Naive thymus-derived CD8-positive, alpha-beta T cell (primary cell): ENCODE measurements around the gene SLC30A2. TPM values are rescaled to one million over a fixed set of nuclear protein-coding genes. Genes with fewer than 3 reads are reported as not detected.

Experiments used
- ATAC-seq, 2 donors: fragments of 150-1000 bp; cut with Tn5 transposase in 1 of 2; sonication (Bioruptor Pico), chemical (Tn5 transposase) in 1 of 2; 1 replicate in 1 of 2; 2 replicates in 1 of 2; pipeline ENCODE4 v1.10.0; 2021; ENCODE audit warnings: mild to moderate bottlenecking in 2 of 2, moderate library complexity in 2 of 2
- POLR2A ChIA-PET: fragments of 350-600 bp; sonication (Branson Sonifier 250); formaldehyde crosslinking; loops from one replicate; lab custom pipeline; 2021; ENCODE audit warnings: antibody characterized with exemption; lab: Charles Lee
- DNase-seq, 10 donors: peaks; one replicate each; pipeline versions ENCODE4 v3.0.0 to v3.0.0-alpha.2; 2020 to 2022
- H3K27ac Mint-ChIP-seq, 10 donors: one replicate each; pipeline ENCODE4 v1.8.0; 2020 to 2022; ENCODE audit warnings: mild to moderate bottlenecking in 10 of 10, mixed read lengths in 10 of 10, moderate library complexity in 4 of 10, inconsistent platforms in 1 of 10
- H3K27me3 Mint-ChIP-seq, 5 donors: one replicate each; pipeline ENCODE4 v1.8.0; 2021 to 2022; ENCODE audit warnings: mixed read lengths in 5 of 5
- H3K36me3 Mint-ChIP-seq, 3 donors: one replicate each; pipeline ENCODE4 v1.8.0; 2020 to 2022; ENCODE audit warnings: mixed read lengths in 3 of 3, mild to moderate bottlenecking in 2 of 3, inconsistent platforms in 1 of 3
- H3K4me1 Mint-ChIP-seq, 4 donors: one replicate each; pipeline ENCODE4 v1.8.0; 2021 to 2022; ENCODE audit warnings: mixed read lengths in 4 of 4
- H3K4me3 Mint-ChIP-seq, 10 donors: one replicate each; pipeline ENCODE4 v1.8.0; 2020 to 2022; ENCODE audit warnings: mild to moderate bottlenecking in 10 of 10, mixed read lengths in 10 of 10, moderate library complexity in 6 of 10, inconsistent platforms in 1 of 10
- H3K9me3 Mint-ChIP-seq, 9 donors: one replicate each; pipeline ENCODE4 v1.8.0; 2020 to 2022; ENCODE audit warnings: mixed read lengths in 9 of 9, mild to moderate bottlenecking in 3 of 9, inconsistent platforms in 1 of 9, moderate library complexity in 1 of 9
- polyA plus RNA-seq, 3 donors: library from polyadenylated mRNA; unstranded; fragments of 300-500 nt; fragmentation: Illumina TruSeq; gene quantifications; one replicate each; pipeline ENCODE4 v1.2.3, GENCODE V29; 2021
- total RNA-seq, 8 experiments: library from RNA in 2 of 8; stranded (reverse) in 2 of 8; gene quantifications; one replicate each; pipeline ENCODE4 v1.2.3 and lab custom pipeline; 2021 to 2026

SLC30A2 gene
- total and polyA plus RNA-seq, 5 experiments from 2014 or later, result 0.16 TPM; not detected in 4

DNA sequence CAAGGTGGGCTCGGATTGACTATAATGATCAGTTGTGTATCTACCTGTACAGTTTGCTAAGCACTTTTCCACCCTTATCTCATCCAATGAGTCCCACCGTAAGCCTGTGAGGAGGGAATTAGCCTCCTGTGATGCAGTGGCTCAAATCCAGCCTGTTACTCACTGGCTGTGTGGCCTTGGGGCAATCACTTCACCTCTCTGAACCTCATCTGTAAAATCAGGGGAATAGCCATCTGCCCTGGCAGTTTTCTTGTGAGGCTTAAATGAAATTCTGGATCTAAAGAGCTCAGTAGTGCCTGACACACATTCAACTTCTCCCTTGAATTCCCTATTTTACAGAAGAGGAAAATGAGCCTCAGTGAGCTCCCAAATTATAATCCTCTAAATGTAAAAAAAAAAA is 31.7 kb downstream of the SLC30A2 start:
- no peak overlapping the region for H3K4me3 Mint-ChIP-seq
- no peaks in the 10 kb centered on the region for H3K36me3 Mint-ChIP-seq
- H3K9me3 Mint-ChIP-seq, result no peaks in the 10 kb centered on the region
- ATAC-seq (no peak), DNase-seq (no peak)
- peaks cover 12 to 17% (median 15%) of the 10 kb centered on the region in 4 donors for H3K4me1 Mint-ChIP-seq
- H3K27ac Mint-ChIP-seq, result no peak overlapping the region
- no peaks in the 10 kb centered on the region for H3K27me3 Mint-ChIP-seq
- POLR2A ChIA-PET, result no interaction called here

DNA sequence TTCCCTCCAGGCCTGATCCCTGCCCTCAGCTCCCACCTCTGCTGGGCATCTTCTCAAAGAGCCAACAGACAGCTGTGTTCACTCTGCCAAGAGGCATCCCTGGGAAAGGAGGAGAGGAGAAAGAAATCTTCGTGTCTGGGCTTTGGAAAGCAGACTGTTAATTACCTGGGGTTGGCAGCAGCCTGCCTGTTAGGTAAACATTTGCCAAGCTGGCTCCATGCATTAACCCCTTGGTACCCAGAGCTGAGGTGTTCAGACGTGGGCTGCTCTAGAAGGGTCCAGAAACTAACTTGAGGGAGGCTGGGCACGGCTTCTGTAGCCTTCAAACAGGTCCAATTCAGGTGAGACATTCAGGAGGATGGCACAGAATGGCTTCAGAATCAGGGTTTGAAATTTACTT is 33.1 kb downstream of the SLC30A2 start:
- DNase-seq, result peak in 1 of 10 donors; percentile 23
- Mint-ChIP-seq H3K4me3 (no peak overlapping the region), H3K36me3 (no peaks in the 10 kb centered on the region), H3K9me3 (no peaks in the 10 kb centered on the region), H3K27ac (no peak overlapping the region), H3K27me3 (no peaks in the 10 kb centered on the region), H3K4me1 (peaks cover 12 to 15% (median 13%) of the 10 kb centered on the region in 4 donors)
- ATAC-seq, result no peak
- POLR2A ChIA-PET, result no interaction called here

DNA sequence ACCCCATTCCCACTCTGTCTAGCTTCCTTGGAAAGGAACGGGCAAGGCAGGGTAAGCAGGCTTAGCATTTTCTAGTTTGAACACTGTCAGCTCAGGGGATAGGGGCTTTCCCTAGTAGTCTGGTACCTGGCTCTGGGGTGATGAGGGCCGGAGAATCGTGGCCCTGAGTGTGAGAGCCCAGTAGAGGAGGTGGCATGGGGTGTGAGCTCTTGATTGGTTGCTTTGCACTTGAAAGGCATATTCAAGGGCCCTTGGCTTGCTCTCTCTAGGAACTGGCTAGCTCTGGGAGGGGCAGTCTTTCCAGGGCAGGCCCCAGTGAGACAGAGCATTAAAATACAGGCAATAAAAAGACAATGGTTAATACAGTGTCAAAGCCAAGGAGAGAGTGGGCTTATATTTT is 35.1 kb downstream of the SLC30A2 start:
- H3K4me1 Mint-ChIP-seq, result peaks cover 0 to 2% (median 0%) of the 10 kb centered on the region in 4 donors
- H3K9me3 Mint-ChIP-seq, result no peaks in the 10 kb centered on the region
- no peaks in the 10 kb centered on the region for H3K36me3 Mint-ChIP-seq
- DNase-seq (peak in 1 of 10 donors; percentile 14), ATAC-seq (no peak)
- H3K27me3 Mint-ChIP-seq, result peaks cover 0 to 7% (median 0%) of the 10 kb centered on the region in 5 donors
- POLR2A ChIA-PET, result no interaction called here
- H3K27ac Mint-ChIP-seq, result peak overlapping the region in 2 of 10 donors; percentile 7 to 47
- H3K4me3 Mint-ChIP-seq, result no peak overlapping the region

DNA sequence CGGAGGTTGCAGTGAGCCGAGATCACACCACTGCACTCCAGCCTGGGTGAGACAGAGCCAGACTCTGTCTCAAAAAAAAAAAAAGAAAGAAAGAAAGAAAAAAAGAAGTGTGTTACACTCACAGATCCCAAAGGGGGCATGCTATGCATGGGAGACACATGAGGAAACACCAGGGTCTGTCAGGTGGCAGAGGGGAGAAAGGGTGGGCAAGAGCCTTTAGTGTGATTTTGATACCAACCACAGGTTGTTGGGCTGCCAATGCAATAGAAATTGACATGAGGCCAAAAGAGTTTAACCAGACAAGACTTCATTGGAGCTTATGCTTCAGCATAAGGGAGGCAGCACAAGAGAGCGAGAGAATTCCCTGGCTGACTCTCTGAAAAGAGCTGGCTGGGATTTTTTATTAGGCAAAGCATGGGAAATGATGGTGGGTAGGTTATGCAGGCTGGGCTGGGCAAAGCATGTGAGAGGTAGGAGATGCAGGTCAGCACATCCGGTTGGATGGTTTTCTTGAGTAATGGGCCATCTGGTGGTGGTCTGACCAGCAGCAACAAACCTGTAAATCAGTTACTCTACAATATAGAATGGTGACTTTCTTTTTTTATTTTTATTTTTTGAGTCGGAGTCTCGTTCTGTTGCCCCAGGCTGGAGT is 36.0 kb downstream of the SLC30A2 start:
- peaks cover 0 to 2% (median 0%) of the 10 kb centered on the region in 4 donors for H3K4me1 Mint-ChIP-seq
- H3K9me3 Mint-ChIP-seq, result no peaks in the 10 kb centered on the region
- POLR2A ChIA-PET, result no interaction called here
- peak in 1 of 10 donors; percentile 31 for DNase-seq
- no peak overlapping the region for H3K4me3 Mint-ChIP-seq
- peaks cover 0 to 7% (median 0%) of the 10 kb centered on the region in 5 donors for H3K27me3 Mint-ChIP-seq
- H3K36me3 Mint-ChIP-seq, result no peaks in the 10 kb centered on the region
- no peak for ATAC-seq
- no peak overlapping the region for H3K27ac Mint-ChIP-seq

DNA sequence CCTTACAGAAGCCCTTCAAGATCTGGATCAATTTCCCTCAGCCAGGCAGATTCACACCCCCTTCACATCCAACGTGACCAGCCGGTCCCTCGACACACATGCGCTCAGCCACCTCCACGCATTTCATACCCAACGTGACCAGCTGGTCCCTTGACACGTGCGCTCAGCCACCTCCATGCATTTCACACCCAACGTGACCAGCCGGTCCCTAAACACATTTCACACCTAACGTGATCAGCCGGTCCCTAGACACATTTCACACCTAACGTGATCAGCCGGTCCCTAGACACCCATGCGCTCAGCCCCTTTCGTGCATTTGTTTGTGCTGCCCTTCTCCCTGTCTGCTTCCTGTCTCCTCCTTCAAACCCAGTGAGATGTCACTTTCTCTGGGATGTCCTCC is 39.2 kb downstream of the SLC30A2 start:
- POLR2A ChIA-PET, result no interaction called here
- H3K4me1 Mint-ChIP-seq, result peaks cover 0 to 6% (median 2%) of the 10 kb centered on the region in 4 donors
- no peaks in the 10 kb centered on the region for H3K9me3 Mint-ChIP-seq
- DNase-seq (no peak), ATAC-seq (no peak)
- H3K27ac Mint-ChIP-seq, result no peak overlapping the region
- H3K36me3 Mint-ChIP-seq, result no peaks in the 10 kb centered on the region
- H3K4me3 Mint-ChIP-seq, result no peak overlapping the region
- H3K27me3 Mint-ChIP-seq, result peaks cover 0 to 7% (median 4%) of the 10 kb centered on the region in 5 donors

DNA sequence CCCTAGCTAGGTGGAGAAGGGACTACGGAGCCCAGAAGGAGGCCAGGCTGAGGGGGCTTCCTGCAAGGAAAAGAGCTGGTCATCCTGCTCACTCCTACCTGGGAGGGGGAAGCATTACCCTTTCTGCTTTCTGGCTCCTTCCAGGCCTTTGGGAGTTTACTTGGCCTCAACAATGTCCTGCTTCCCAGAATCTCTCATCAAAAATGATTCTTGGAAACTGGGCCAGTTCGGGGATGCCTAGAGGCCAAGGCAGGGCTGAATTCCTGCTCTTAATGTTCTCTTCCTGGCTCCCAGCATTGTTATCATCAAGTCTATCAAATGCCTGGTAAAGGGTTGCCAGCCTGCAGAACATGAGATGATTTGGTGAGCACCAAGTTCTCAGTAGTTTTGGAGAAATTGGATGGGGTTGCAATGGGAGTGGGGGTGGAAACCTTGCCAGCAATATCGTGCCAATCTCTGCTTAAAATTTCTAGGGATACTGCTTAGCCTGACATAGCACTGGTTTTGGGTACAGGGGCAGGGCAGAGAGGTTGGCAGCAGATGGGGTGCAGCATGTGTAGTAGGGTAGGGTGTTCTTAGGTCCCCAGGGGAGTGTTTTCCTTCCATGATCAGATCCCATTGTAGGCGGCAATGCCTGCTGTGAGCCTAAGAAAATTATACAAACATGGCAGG is 40.3 kb downstream of the SLC30A2 start:
- H3K4me1 Mint-ChIP-seq, result peaks cover 0 to 6% (median 2%) of the 10 kb centered on the region in 4 donors
- ATAC-seq, result no peak
- H3K9me3 Mint-ChIP-seq, result no peaks in the 10 kb centered on the region
- H3K27ac Mint-ChIP-seq, result peak overlapping the region in 1 of 10 donors; percentile 20
- no peak overlapping the region for H3K4me3 Mint-ChIP-seq
- DNase-seq, result no peak
- H3K36me3 Mint-ChIP-seq, result no peaks in the 10 kb centered on the region
- H3K27me3 Mint-ChIP-seq, result peaks cover 0 to 7% (median 4%) of the 10 kb centered on the region in 5 donors
- POLR2A ChIA-PET, result no interaction called here

DNA sequence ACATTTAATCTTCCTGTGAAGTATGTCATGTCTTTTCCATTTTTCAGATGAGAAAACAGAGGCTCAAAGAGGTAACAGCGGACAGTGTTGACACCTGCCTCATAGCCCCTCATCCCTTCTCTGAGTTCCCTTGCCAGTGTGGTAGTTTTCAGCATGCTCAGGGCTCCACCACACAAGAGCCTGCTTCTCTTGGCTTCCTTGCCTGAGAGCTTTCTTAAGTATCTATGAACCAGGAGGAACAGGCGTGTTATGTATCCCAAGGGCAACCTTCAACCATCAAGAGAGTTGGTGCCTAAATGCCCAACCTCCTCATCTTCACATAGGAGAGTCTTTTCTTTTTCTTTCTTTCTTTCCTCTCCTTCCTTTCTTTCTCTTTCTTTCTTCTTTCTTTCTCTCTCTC is 42.2 kb downstream of the SLC30A2 start:
- Mint-ChIP-seq H3K4me3 (no peak overlapping the region), H3K27ac (peak overlapping the region in 2 of 10 donors; percentile 16 to 74), H3K4me1 (peaks cover 0 to 5% (median 2%) of the 10 kb centered on the region in 4 donors), H3K9me3 (no peaks in the 10 kb centered on the region), H3K36me3 (no peaks in the 10 kb centered on the region), H3K27me3 (peaks cover 0 to 7% (median 4%) of the 10 kb centered on the region in 5 donors)
- ATAC-seq (no peak), DNase-seq (no peak)
- POLR2A ChIA-PET, result no interaction called here

DNA sequence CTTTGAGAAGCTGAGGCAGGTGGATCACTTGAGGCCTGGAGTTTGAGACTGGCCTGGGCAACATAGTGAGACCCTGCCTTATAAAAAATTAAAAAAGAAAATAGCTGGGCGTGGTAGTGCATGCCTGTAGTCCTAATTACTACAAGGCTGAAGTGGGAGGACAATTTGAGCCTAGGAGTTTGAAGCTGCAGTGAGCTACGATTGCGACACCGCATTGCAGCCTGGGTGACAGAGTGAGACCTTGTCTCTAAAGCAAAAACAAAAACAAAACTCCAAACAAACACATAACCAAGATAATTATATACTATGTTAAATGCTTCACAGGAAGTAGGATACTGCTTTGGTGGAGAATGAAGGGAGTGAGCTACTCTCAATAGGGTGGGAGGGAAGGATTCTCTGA is 42.7 kb downstream of the SLC30A2 start:
- Mint-ChIP-seq H3K4me1 (peaks cover 3 to 7% (median 5%) of the 10 kb centered on the region in 4 donors), H3K4me3 (no peak overlapping the region), H3K27ac (no peak overlapping the region), H3K9me3 (no peaks in the 10 kb centered on the region), H3K27me3 (peaks cover 0 to 7% (median 4%) of the 10 kb centered on the region in 5 donors), H3K36me3 (no peaks in the 10 kb centered on the region)
- ATAC-seq (no peak), DNase-seq (no peak)
- POLR2A ChIA-PET, result no interaction called here

GRCh38 chr1:25999041-25999800 is 46.7 kb downstream of the SLC30A2 start:
- Mint-ChIP-seq H3K36me3 (no peaks in the 10 kb centered on the region), H3K4me1 (peaks cover 14 to 29% (median 27%) of the 10 kb centered on the region in 4 donors), H3K4me3 (peak overlapping the region in 2 of 10 donors; percentile 28 to 97), H3K27me3 (peaks cover 0 to 1% (median 0%) of the 10 kb centered on the region in 5 donors), H3K27ac (peak overlapping the region in 4 of 10 donors; percentile 37 to 98 (median 76)), H3K9me3 (no peaks in the 10 kb centered on the region)
- ATAC-seq (no peak), DNase-seq (no peak)
- POLR2A ChIA-PET, result interaction anchor here (0.6 to 7.4 kb wide), 5 partner anchors 11 to 399 kb away, joined by 3 to 97 read pairs (median 3); no protein-coding TSS in a partner anchor

- POLR2A ChIA-PET, result interaction anchor here (0.9 to 7.4 kb wide), 15 partner anchors 10 to 750 kb away, joined by 3 to 97 read pairs (median 6); partner anchors contain the start of genes MTFR1L, PAQR7, RSRP1 and STMN1
- no peaks in the 10 kb centered on the region for H3K27me3 Mint-ChIP-seq
- H3K4me3 Mint-ChIP-seq, result peak within 1 kb of the TSS; percentile 92 to 98 (median 97)
- DNase-seq (peak; percentile 89 to 99 (median 96)), ATAC-seq (peak; percentile 95 to 97)
- no peaks in the 10 kb centered on the region for H3K9me3 Mint-ChIP-seq
- no peaks in the 10 kb centered on the region for H3K36me3 Mint-ChIP-seq
- H3K27ac Mint-ChIP-seq, result peak within 1 kb of the TSS; percentile 96 to 100 (median 99)
- peaks cover 18 to 41% (median 36%) of the 10 kb centered on the region in 4 donors for H3K4me1 Mint-ChIP-seq
Measured at GRCh38 chr1:25997828-25998761, 47.8 kb downstream of the SLC30A2 start, which contains the start of gene PAFAH2. Gene PAFAH2, minus strand, starts transcription at chr1:25998063. Its CDS starts 7,247 bp downstream, at chr1:25990816.

DNA sequence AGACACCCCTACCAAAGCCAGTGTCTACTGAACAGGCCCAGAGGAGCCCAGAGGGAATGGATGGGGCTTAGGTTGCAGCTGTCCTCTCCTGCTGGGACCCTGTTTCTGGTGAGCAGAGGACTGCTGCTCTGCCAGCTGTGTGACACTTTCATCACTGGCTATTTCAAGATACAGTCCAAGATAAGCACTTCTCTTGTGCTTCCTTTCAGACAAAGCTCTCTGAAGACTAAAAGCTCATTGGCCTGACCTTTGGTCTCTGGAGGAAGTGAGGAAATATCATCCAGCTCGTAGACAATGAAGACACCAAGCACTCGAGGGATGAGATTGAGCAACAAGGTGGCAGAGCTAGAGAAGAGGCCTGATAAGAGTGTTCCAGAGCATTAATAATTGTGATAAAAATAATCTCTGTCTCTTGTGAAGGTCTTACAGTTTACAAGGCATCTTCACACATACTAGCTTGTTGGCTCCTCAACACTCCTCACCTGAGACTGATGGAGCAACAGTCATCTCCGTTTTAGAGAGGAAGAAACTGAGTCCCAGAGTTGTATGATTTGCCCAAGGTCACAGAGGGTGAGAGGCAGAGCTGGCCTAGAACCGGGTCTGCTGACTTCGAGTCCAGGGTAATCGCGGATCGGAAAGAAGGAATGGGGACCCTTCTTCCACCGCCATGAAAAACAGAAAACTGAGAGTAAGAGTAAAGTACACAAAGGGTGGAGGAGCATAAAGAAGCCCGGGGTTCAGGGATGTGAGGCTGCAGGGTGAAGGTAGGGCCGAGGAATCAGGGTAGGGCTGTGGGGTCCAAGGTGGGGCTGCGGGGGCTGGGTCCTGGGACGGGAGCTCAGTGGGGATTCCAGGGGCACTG is 48.7 kb downstream of the SLC30A2 start:
- Mint-ChIP-seq H3K36me3 (no peaks in the 10 kb centered on the region), H3K27me3 (no peaks in the 10 kb centered on the region), H3K27ac (peak overlapping the region; percentile 96 to 100 (median 99)), H3K9me3 (no peaks in the 10 kb centered on the region), H3K4me1 (peaks cover 19 to 50% (median 45%) of the 10 kb centered on the region in 4 donors), H3K4me3 (peak overlapping the region; percentile 92 to 98 (median 97))
- ATAC-seq, result peak; percentile 3 to 16
- peak in 3 of 10 donors; percentile 17 to 23 (median 18) for DNase-seq
- POLR2A ChIA-PET, result interaction anchor here (0.9 to 7.4 kb wide), 15 partner anchors 9 to 750 kb away, joined by 3 to 97 read pairs (median 6); partner anchors contain the start of genes MTFR1L, PAQR7, RSRP1 and STMN1
